ENCODE data around the gene DCBLD1. TPM values are rescaled to one million over a fixed set of nuclear protein-coding genes. Genes with fewer than 3 reads are reported as not detected.

DCBLD1 gene
- total RNA-seq, 1 experiment from 2014 or later = 69.3 TPM

DNA sequence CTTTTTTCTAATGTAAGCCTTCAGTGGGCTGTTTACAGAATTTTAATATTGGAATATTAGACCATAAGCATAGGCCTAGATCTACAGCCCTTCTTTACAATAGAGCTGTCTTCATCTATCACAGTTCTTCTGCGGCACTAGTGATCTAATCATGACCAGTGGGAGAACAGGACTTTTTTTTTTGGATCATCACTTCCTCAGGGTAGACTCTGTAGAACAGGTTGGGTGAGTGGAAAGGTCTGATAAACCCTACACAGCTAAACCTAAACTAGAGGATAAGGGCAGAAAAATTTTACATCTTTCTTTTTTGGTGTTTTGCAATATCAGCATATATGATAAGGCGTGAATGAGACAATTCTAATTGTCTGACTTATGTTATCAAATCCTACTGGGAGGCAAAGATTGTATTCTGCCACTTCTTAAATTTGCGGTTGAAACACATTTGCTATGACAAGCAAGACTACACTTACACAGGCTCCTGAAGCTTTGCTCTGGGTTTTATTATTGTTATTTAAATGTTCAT is 67.7 kb downstream of the DCBLD1 start:
- Mint-ChIP-seq H3K9me3 (ENCODE audit: unreplicated experiment) (no peaks in the 10 kb centered on the region), H3K27me3 (ENCODE audit: insufficient read depth, unreplicated experiment) (no peaks in the 10 kb centered on the region), H3K27ac (ENCODE audit: unreplicated experiment) (no peak overlapping the region), H3K4me1 (ENCODE audit: low read depth, unreplicated experiment) (peaks cover 26% of the 10 kb centered on the region), H3K4me3 (ENCODE audit: unreplicated experiment) (no peak overlapping the region), H3K36me3 (ENCODE audit: insufficient read depth, unreplicated experiment) (peaks cover 51% of the 10 kb centered on the region)
- no peaks in the 10 kb centered on the region for H3K27me3 ChIP-seq (replicated peaks; ENCODE audit: control insufficient read depth, insufficient read depth, low read length)
- no TSS peak for BruUV-seq (replicated peaks)
- intact Hi-C loops (cut with micrococcal nuclease; ENCODE audit: unreplicated experiment) = loop anchor here (1.0 kb wide), 1 partner anchor 35 kb away; no protein-coding TSS in a partner anchor
- CTCF ChIA-PET = interaction anchor here (1.8 to 1.9 kb wide), 2 partner anchors 72 to 100 kb away, joined by 7 to 10 read pairs; no protein-coding TSS in a partner anchor
- H3K9me3 ChIP-seq = no peaks in the 10 kb centered on the region
- TF ChIP-seq, protein P1, sequence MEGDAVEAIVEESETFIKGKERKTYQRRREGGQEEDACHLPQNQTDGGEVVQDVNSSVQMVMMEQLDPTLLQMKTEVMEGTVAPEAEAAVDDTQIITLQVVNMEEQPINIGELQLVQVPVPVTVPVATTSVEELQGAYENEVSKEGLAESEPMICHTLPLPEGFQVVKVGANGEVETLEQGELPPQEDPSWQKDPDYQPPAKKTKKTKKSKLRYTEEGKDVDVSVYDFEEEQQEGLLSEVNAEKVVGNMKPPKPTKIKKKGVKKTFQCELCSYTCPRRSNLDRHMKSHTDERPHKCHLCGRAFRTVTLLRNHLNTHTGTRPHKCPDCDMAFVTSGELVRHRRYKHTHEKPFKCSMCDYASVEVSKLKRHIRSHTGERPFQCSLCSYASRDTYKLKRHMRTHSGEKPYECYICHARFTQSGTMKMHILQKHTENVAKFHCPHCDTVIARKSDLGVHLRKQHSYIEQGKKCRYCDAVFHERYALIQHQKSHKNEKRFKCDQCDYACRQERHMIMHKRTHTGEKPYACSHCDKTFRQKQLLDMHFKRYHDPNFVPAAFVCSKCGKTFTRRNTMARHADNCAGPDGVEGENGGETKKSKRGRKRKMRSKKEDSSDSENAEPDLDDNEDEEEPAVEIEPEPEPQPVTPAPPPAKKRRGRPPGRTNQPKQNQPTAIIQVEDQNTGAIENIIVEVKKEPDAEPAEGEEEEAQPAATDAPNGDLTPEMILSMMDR (IDR thresholded peaks at IDR 0.05; ENCODE audit: insufficient read depth in 1 of 2, low read depth in 1 of 2, low read length in 1 of 2, severe bottlenecking in 1 of 2, unreplicated experiment in 1 of 2) = no peak
- H3K4me3 ChIP-seq (ENCODE audit: low read depth, low read length) = no peak overlapping the region
- POLR2A ChIA-PET = no interaction called here
- peaks cover 6% of the 10 kb centered on the region for H3K36me3 ChIP-seq (ENCODE audit: control insufficient read depth, insufficient read depth, low read length)
- H3K4me1 ChIP-seq = peaks cover 48% of the 10 kb centered on the region
- no peak for DNase-seq

DNA sequence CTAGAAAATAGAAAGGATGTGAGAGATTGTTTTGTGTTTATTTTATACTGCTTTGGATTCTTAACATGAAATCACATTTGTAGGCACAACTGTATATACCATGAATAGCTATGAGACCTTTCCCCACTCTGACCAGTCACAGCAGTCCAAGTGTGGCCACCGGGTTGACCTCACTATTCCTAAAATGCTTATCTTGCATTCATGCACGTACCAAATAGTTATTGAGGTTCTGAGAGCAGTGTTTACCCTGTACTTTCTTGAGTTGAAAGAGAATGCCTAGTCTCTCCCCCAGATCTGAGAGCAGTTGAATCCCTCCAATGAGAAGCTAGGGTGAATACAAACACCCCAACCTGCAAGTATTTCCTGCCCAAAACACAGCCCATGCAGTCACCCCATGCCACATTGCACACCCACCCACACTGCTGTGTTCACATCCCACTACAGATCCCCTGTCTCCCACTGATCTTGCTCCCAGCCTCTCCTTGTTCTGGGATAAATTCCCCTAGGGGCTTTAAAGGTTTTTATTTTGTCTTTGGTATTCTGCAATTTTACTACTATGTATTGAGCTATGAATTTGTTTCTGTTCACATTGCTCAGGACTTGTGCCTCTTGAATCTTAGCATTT is 68.3 kb downstream of the DCBLD1 start:
- intact Hi-C loops (cut with micrococcal nuclease; ENCODE audit: unreplicated experiment) = loop anchor here (1.0 kb wide), 1 partner anchor 35 kb away; no protein-coding TSS in a partner anchor
- ChIA-PET CTCF (interaction anchor here (1.2 to 1.9 kb wide), 3 partner anchors 72 to 101 kb away, joined by 5 to 10 read pairs (median 7); no protein-coding TSS in a partner anchor), POLR2A (no interaction called here)
- BruUV-seq (replicated peaks) = no TSS peak
- Mint-ChIP-seq H3K4me3 (ENCODE audit: unreplicated experiment) (no peak overlapping the region), H3K27me3 (ENCODE audit: insufficient read depth, unreplicated experiment) (no peaks in the 10 kb centered on the region), H3K9me3 (ENCODE audit: unreplicated experiment) (no peaks in the 10 kb centered on the region), H3K4me1 (ENCODE audit: low read depth, unreplicated experiment) (peaks cover 26% of the 10 kb centered on the region), H3K36me3 (ENCODE audit: insufficient read depth, unreplicated experiment) (peaks cover 46% of the 10 kb centered on the region), H3K27ac (ENCODE audit: unreplicated experiment) (no peak overlapping the region)
- Histone ChIP-seq H3K27me3 (replicated peaks; ENCODE audit: control insufficient read depth, insufficient read depth, low read length) (no peaks in the 10 kb centered on the region), H3K4me1 (peaks cover 48% of the 10 kb centered on the region), H3K4me3 (ENCODE audit: low read depth, low read length) (no peak overlapping the region), H3K36me3 (ENCODE audit: control insufficient read depth, insufficient read depth, low read length) (peaks cover 6% of the 10 kb centered on the region), H3K9me3 (no peaks in the 10 kb centered on the region)
- TF ChIP-seq, protein P1 (IDR thresholded peaks at IDR 0.05; ENCODE audit: insufficient read depth in 1 of 2, low read depth in 1 of 2, low read length in 1 of 2, severe bottlenecking in 1 of 2, unreplicated experiment in 1 of 2) = no peak
- DNase-seq = no peak

DNA sequence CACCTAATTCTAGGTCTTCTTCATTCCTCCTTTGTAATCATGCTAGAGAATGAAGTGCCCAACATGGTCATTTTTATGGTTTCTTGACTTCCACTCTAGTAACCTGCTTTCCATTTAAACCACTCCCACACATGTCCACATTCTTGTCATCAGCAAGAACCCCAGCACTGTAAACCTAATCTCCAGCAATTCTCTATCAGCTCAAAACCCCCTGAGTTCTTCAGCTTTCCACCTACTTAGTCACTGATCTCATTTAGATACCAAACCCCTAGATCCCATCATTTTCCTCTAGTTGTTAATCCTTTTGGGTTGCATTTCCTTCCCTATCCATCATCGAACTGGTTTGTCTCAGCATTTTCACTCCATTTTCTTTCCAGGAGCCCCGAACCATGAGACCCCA is 70.1 kb downstream of the DCBLD1 start:
- intact Hi-C loops (cut with micrococcal nuclease; ENCODE audit: unreplicated experiment) = no loop called here
- POLR2A ChIA-PET = no interaction called here
- H3K4me1 Mint-ChIP-seq (ENCODE audit: low read depth, unreplicated experiment) = peaks cover 15% of the 10 kb centered on the region

More for the DNA sequence above, 70.1 kb downstream of the DCBLD1 start:
- DNase-seq = no peak
- CTCF ChIA-PET = no interaction called here
- H3K4me3 ChIP-seq (ENCODE audit: low read depth, low read length) = no peak overlapping the region
- no peaks in the 10 kb centered on the region for H3K27me3 Mint-ChIP-seq (ENCODE audit: insufficient read depth, unreplicated experiment)
- no peaks in the 10 kb centered on the region for H3K9me3 ChIP-seq
- TF ChIP-seq, protein P1 (IDR thresholded peaks at IDR 0.05; ENCODE audit: insufficient read depth in 1 of 2, low read depth in 1 of 2, low read length in 1 of 2, severe bottlenecking in 1 of 2, unreplicated experiment in 1 of 2) = no peak
- H3K36me3 Mint-ChIP-seq (ENCODE audit: insufficient read depth, unreplicated experiment) = peaks cover 39% of the 10 kb centered on the region
- H3K4me3 Mint-ChIP-seq (ENCODE audit: unreplicated experiment) = no peak overlapping the region
- peaks cover 49% of the 10 kb centered on the region for H3K4me1 ChIP-seq
- no peaks in the 10 kb centered on the region for H3K9me3 Mint-ChIP-seq (ENCODE audit: unreplicated experiment)
- H3K27ac Mint-ChIP-seq (ENCODE audit: unreplicated experiment) = no peak overlapping the region
- peaks cover 3% of the 10 kb centered on the region; the same call in 1 of the 2 replicates for H3K36me3 ChIP-seq (ENCODE audit: control insufficient read depth, insufficient read depth, low read length)
- H3K27me3 ChIP-seq (replicated peaks; ENCODE audit: control insufficient read depth, insufficient read depth, low read length) = no peaks in the 10 kb centered on the region
- BruUV-seq (replicated peaks) = no TSS peak

Data from Caco-2 (cell line).